DOHH2 (cell line): ENCODE results near the gene PSMB1.
"Not testable (repeated sequence)": the region's sequence is repeated elsewhere in the genome, so short reads cannot be mapped to it uniquely, and the experiment has no call there.

Experiments used
- H3F3A ChIP-seq: fragments of 200-600 bp; sonication (generic), shearing (Covaris generic); 2 replicates; pipeline ENCODE4 v1.6.0; 2016; ENCODE audit warnings: antibody characterized with exemption, mild to moderate bottlenecking; ENCODE audit not compliant: control insufficient read depth, insufficient read depth
- H3K27ac ChIP-seq: fragments of 200-600 bp; sonication (generic); 2 replicates; pipeline ENCODE4 v1.5.1; 2014; ENCODE audit warnings: low read depth, mild to moderate bottlenecking, low read length, moderate library complexity
- H3K27me3 ChIP-seq: fragments of 200-600 bp; sonication (generic); 2 replicates; pipeline ENCODE4 v1.6.1; 2014; ENCODE audit warnings: mild to moderate bottlenecking, low read length, mixed read lengths; ENCODE audit not compliant: control insufficient read depth
- H3K36me3 ChIP-seq: fragments of 200-600 bp; sonication (generic); 2 replicates; pipeline ENCODE4 v1.6.1; 2014; ENCODE audit warnings: mild to moderate bottlenecking, low read length, moderate library complexity, mixed read lengths; ENCODE audit not compliant: control insufficient read depth
- H3K4me1 ChIP-seq: fragments of 200-600 bp; sonication (generic); 2 replicates; pipeline ENCODE4 v1.6.1; 2014; ENCODE audit warnings: mild to moderate bottlenecking, low read length, mixed read lengths; ENCODE audit not compliant: control insufficient read depth
- H3K4me2 ChIP-seq: fragments of 200-600 bp; sonication (generic); 2 replicates; pipeline ENCODE4 v1.6.0; 2014; ENCODE audit warnings: mild to moderate bottlenecking, low read length, moderate library complexity
- H3K4me3 ChIP-seq: fragments of 200-600 bp; sonication (generic); 2 replicates; pipeline ENCODE4 v1.5.1; 2014; ENCODE audit warnings: mild to moderate bottlenecking, low read length, mixed read lengths
- H3K79me2 ChIP-seq: fragments of 200-600 bp; sonication (generic); 2 replicates; pipeline ENCODE4 v1.6.1; 2014; ENCODE audit warnings: mild to moderate bottlenecking, low read length, mixed read lengths; ENCODE audit not compliant: control insufficient read depth
- H3K9me2 ChIP-seq: fragments of 200-600 bp; sonication (generic); replicated peaks from 2 replicates; pipeline ENCODE4 v1.6.1; 2014; ENCODE audit warnings: mild to moderate bottlenecking, low read length, mixed read lengths; ENCODE audit not compliant: control insufficient read depth
- H3K9me3 ChIP-seq: fragments of 200-600 bp; sonication (generic); 2 replicates; pipeline ENCODE4 v1.6.1; 2014; ENCODE audit warnings: antibody characterized with exemption, low read length, mixed read lengths; ENCODE audit not compliant: control insufficient read depth, insufficient read depth
- H4K20me1 ChIP-seq: fragments of 200-600 bp; sonication (generic); 2 replicates; pipeline ENCODE4 v1.6.0; 2014; ENCODE audit warnings: low read depth, mild to moderate bottlenecking, antibody characterized with exemption, low read length, moderate library complexity; ENCODE audit not compliant: control insufficient read depth, insufficient read depth
- CTCF ChIP-seq: fragments of 200-600 bp; sonication (generic); IDR thresholded peaks from one replicate; pipeline ENCODE4 v1.5.1; 2014; ENCODE audit warnings: antibody characterized with exemption, mild to moderate bottlenecking, low read depth, low read length; ENCODE audit not compliant: poor library complexity, severe bottlenecking
- EZH2phosphoT487 ChIP-seq: fragments of 200-600 bp; sonication (generic); IDR thresholded peaks from 2 replicates; pipeline ENCODE4 v1.6.1; 2017; ENCODE audit warnings: borderline replicate concordance, mild to moderate bottlenecking, antibody characterized with exemption, low read length, moderate library complexity, mixed read lengths

The PSMB1 gene

GRCh38 chr6:170502268-170502667 is 50.8 kb downstream of the PSMB1 start:
- not testable (repeated sequence) for H3K36me3 ChIP-seq, H3K4me3 ChIP-seq, H3K79me2 ChIP-seq, H4K20me1 ChIP-seq, H3K27me3 ChIP-seq, H3F3A ChIP-seq, H3K4me1 ChIP-seq, H3K9me2 ChIP-seq, H3K4me2 ChIP-seq, H3K27ac ChIP-seq, H3K9me3 ChIP-seq

- no peaks in the 10 kb centered on the region for H3K9me2 ChIP-seq
- H3K27me3 ChIP-seq: no peaks in the 10 kb centered on the region
- TF ChIP-seq EZH2phosphoT487: no peak
- TF ChIP-seq CTCF: no peak
These were observed 52.0 kb downstream of the PSMB1 start for GRCh38 chr6:170500955-170501590.

GRCh38 chr6:170497841-170498301 is 55.2 kb downstream of the PSMB1 start:
- Histone ChIP-seq H3K4me1 (no peaks in the 10 kb centered on the region), H3K27me3 (no peaks in the 10 kb centered on the region), H3K27ac (no peak overlapping the region), H3K4me2 (no peak overlapping the region), H3F3A (no peaks in the 10 kb centered on the region), H3K9me3 (no peaks in the 10 kb centered on the region; the same call in 1 of the 2 replicates), H3K79me2 (no peaks in the 10 kb centered on the region), H3K4me3 (no peak overlapping the region), H3K36me3 (no peaks in the 10 kb centered on the region), H4K20me1 (no peaks in the 10 kb centered on the region), H3K9me2 (no peaks in the 10 kb centered on the region)
- TF ChIP-seq EZH2phosphoT487: no peak

More at GRCh38 chr6:170500955-170501590, 52.0 kb downstream of the PSMB1 start:
- H3K4me3 ChIP-seq: no peak overlapping the region
- no peaks in the 10 kb centered on the region; the same call in 1 of the 2 replicates for H3K9me3 ChIP-seq
- no peaks in the 10 kb centered on the region for H3K4me1 ChIP-seq
- no peak overlapping the region for H3K27ac ChIP-seq
- no peaks in the 10 kb centered on the region for H4K20me1 ChIP-seq
- H3K79me2 ChIP-seq: no peaks in the 10 kb centered on the region
- no peak overlapping the region for H3K4me2 ChIP-seq
- no peaks in the 10 kb centered on the region for H3K36me3 ChIP-seq
- H3F3A ChIP-seq: no peaks in the 10 kb centered on the region

- Histone ChIP-seq H3K27ac (no peak overlapping the region), H3K79me2 (no peaks in the 10 kb centered on the region), H3F3A (no peaks in the 10 kb centered on the region), H3K4me3 (no peak overlapping the region), H3K4me2 (no peak overlapping the region), H3K36me3 (no peaks in the 10 kb centered on the region), H3K9me3 (no peaks in the 10 kb centered on the region), H3K9me2 (no peaks in the 10 kb centered on the region), H3K4me1 (no peaks in the 10 kb centered on the region), H3K27me3 (no peaks in the 10 kb centered on the region), H4K20me1 (no peaks in the 10 kb centered on the region)
- no peak for TF ChIP-seq EZH2phosphoT487
- no peak for TF ChIP-seq CTCF
These were observed 59.8 kb downstream of the PSMB1 start for GRCh38 chr6:170493354-170493753.
